Left lung (tissue), 10 donors: ENCODE measurements around the gene STAC2. TPM values are rescaled to one million over a fixed set of nuclear protein-coding genes. Genes with fewer than 3 reads are reported as not detected.

ENCODE experiments used
- ATAC-seq: fragments of 200-7000 bp; cut with Tn5 transposase; one replicate; pipeline ENCODE4 v1.9.1; 2020; ENCODE audit warnings: moderate library complexity
- DNase-seq, 4 donors: peaks; one replicate each; pipeline ENCODE4 v3.0.0-alpha.2; 2013 to 2020
- H3K27ac ChIP-seq, 2 donors: fragments of 200-600 bp; sonication (generic) in 1 of 2; one replicate each; pipeline versions ENCODE4 v1.5.0 to v1.8.0; 2020 to 2021
- H3K27me3 ChIP-seq, 2 donors: fragments of 200-600 bp; sonication (generic) in 1 of 2; one replicate each; pipeline versions ENCODE4 v1.5.0 to v1.8.0; 2020 to 2021
- H3K36me3 ChIP-seq, 2 donors: fragments of 200-600 bp; sonication (generic) in 1 of 2; one replicate each; pipeline versions ENCODE4 v1.5.0 to v1.8.0; 2020 to 2021
- H3K4me1 ChIP-seq, 2 donors: fragments of 200-600 bp; one replicate each; pipeline ENCODE4 v1.8.0; 2021
- H3K4me3 ChIP-seq, 2 donors: fragments of 200-600 bp; sonication (generic) in 1 of 2; one replicate each; pipeline versions ENCODE4 v1.5.0 to v1.8.0; 2020 to 2021; ENCODE audit warnings: mild to moderate bottlenecking in 1 of 2
- H3K9me3 ChIP-seq, 2 donors: fragments of 200-600 bp; sonication (generic) in 1 of 2; one replicate each; pipeline versions ENCODE4 v1.5.0 to v1.8.0; 2020 to 2021
- intact Hi-C, 2 donors: fragments of 100-400 bp; cut with DNase I; formaldehyde crosslinking; loops; one replicate each; pipeline versions ENCODE4 v1.11.2 to v1.14.2; 2022
- polyA plus RNA-seq, 6 donors: library from polyadenylated mRNA; unstranded; fragments of 120-200 nt; gene quantifications; one replicate each; pipeline ENCODE4 v1.2.1, GENCODE V29; 2013; ENCODE audit not compliant: insufficient read length in 6 of 6
- total RNA-seq, 2 donors: library from RNA; stranded (reverse); fragmentation: NEBNext Ultra II Directional; extraction: Animal tissue kit (Norgen Biotek cat#: 25700); gene quantifications; one replicate each; pipeline ENCODE4 v1.2.1, GENCODE V29; 2021
- TF ChIP-seq, protein P1 (sequence below), 2 donors: fragments of 200-600 bp; sonication (generic) in 1 of 2; IDR thresholded peaks; one replicate each; pipeline versions ENCODE4 v1.5.0 to v1.8.0; 2021; ENCODE audit warnings: antibody characterized with exemption in 2 of 2
- donor health status: DM: no; HTN: yes; CAD: no.
- donor health status: DM: no; HTN: no; CAD: no.

STAC2 gene
- total and polyA plus RNA-seq, 8 donors = 0.14 to 0.55 (median 0.23) TPM

DNA sequence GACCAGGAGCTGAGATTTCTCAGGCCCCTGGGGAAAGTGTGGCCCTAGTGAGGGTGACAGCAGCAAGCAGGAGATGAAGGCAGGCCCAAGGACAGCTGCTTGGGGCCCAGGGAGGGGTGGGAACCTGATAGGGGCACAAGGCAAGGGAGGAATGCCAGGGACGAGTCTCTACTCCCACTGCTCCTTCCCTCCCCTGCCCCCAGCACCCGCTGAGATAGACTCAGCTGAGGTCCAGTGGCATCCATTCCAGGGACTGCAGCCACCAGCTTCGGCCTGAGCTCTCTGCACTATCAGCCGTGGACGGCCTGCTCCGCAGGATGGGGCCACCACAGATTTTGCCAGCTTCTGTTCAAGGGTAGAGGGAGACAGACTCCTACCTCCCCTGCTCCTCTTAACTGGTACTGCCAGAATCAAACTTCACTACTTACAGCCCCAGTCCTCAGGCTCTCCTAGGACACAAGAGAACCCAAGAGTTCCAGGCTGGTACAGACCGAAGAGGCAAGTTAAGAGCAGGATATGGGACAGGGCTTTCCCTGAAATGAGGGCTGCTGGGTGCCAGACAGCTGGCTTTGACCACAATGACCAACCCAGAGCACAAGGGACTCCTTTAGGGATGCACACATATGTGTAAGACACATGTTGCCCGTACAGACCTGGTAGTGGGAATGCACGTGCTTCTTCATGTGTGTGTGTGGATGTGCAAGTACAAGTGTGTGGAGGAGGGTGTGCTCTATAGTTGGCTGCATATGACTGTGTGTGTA, 33.8 kb downstream of the STAC2 start:
- TF ChIP-seq, protein P1, sequence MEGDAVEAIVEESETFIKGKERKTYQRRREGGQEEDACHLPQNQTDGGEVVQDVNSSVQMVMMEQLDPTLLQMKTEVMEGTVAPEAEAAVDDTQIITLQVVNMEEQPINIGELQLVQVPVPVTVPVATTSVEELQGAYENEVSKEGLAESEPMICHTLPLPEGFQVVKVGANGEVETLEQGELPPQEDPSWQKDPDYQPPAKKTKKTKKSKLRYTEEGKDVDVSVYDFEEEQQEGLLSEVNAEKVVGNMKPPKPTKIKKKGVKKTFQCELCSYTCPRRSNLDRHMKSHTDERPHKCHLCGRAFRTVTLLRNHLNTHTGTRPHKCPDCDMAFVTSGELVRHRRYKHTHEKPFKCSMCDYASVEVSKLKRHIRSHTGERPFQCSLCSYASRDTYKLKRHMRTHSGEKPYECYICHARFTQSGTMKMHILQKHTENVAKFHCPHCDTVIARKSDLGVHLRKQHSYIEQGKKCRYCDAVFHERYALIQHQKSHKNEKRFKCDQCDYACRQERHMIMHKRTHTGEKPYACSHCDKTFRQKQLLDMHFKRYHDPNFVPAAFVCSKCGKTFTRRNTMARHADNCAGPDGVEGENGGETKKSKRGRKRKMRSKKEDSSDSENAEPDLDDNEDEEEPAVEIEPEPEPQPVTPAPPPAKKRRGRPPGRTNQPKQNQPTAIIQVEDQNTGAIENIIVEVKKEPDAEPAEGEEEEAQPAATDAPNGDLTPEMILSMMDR (IDR thresholded peaks at IDR 0.05) = no peak
- H3K4me3 ChIP-seq = no peak overlapping the region
- ATAC-seq = no peak
- DNase-seq = peak in 1 of 4 donors; percentile 47
- peaks cover 13 to 30% of the 10 kb centered on the region in 2 donors for H3K4me1 ChIP-seq
- no peak overlapping the region for H3K27ac ChIP-seq
- H3K36me3 ChIP-seq = peaks cover 0 to 72% of the 10 kb centered on the region in 2 donors
- no peaks in the 10 kb centered on the region for H3K9me3 ChIP-seq
- intact Hi-C loops = no loop called here
- H3K27me3 ChIP-seq = peaks cover 0 to 10% of the 10 kb centered on the region in 2 donors

DNA sequence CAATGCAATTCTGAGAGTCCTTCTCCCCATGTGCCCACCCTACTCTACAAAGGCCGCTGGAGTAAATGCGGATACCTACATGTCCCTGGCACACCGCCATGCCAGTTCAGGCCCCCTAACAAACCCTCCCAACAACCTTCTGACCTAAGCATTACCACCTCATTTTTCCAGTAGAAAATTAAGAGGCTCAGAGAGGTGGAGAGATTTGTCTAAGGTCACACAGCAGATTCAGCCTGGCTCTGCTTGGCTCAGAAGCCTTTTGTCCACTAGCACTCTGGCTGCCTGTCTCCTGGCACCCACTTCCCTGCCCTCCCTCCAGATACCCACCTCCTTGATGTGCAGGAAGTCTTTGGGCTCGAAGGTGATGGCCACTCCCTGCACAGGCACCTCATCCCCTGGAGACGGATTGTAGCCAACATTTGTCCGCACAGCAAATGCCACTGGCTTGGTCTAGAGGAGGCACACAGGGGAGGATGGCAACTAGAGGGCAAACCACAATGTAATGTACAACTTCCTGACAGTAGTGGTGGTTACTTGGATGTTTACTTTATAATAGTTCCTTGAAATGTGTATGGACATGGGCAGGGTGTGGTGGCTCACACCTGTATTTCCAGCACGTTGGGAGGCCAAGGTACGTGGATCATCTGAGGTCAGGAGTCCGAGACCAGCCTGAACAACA, 38.5 kb downstream of the STAC2 start:
- Histone ChIP-seq H3K4me3 (no peak overlapping the region), H3K4me1 (no peaks in the 10 kb centered on the region), H3K36me3 (peaks cover 0 to 99% of the 10 kb centered on the region in 2 donors), H3K9me3 (no peaks in the 10 kb centered on the region), H3K27ac (no peak overlapping the region), H3K27me3 (no peaks in the 10 kb centered on the region)
- ATAC-seq (no peak), DNase-seq (no peak)
- TF ChIP-seq, protein P1 (IDR thresholded peaks at IDR 0.05) = no peak
- intact Hi-C loops = no loop called here

DNA sequence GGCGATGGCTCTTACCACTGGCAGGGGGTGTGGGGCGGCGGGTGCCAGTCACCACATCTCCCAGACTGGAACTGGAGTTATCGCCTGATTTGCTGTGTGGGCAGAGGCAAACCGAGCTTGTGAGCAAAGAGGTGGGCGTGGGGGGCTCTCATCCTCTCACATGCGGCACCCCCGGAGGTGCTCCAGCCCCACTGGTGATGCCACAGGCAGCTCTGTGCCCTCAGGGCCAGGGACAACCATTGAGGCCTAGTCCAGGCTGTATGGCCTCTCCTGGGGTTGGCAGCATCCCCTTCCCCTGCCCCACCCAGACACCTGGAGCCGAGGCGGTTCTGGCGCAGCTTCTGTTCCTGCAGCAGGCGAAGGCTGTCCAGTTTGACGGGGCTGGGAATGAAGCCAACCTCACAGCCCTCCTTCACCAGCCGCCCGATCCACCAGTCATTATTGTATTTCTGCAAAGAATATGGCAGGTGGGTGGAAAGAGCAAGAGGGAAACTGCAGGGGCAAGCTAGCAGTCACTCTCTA, 39.2 kb downstream of the STAC2 start:
- no peaks in the 10 kb centered on the region for H3K4me1 ChIP-seq
- peaks cover 0 to 99% of the 10 kb centered on the region in 2 donors for H3K36me3 ChIP-seq
- TF ChIP-seq, protein P1 (IDR thresholded peaks at IDR 0.05) = no peak
- no peaks in the 10 kb centered on the region for H3K27me3 ChIP-seq
- H3K27ac ChIP-seq = no peak overlapping the region
- DNase-seq (no peak), ATAC-seq (no peak)
- H3K9me3 ChIP-seq = no peaks in the 10 kb centered on the region
- H3K4me3 ChIP-seq = no peak overlapping the region
- intact Hi-C loops = no loop called here

DNA sequence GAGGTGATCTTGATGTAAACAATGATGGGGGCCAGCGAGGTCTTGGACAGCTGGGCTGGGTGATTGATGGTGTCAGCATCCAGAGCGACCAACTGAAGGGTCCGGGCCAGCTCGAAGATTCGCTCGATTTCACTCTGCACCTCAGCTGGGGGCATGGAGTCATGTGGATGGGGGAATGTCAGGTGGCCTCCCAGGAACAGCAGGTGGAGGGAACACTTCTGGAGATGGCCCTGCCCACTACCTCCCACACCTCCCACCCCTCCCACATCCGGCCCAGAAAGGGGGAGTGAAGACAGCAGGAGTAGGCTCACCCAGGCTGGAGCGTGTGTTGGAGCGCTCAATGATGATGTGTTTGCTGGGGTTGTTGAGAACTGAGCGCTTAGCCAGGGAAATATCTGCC, 42.0 kb downstream of the STAC2 start:
- Histone ChIP-seq H3K27me3 (no peaks in the 10 kb centered on the region), H3K4me3 (no peak overlapping the region), H3K36me3 (peaks cover 0 to 96% of the 10 kb centered on the region in 2 donors), H3K4me1 (no peaks in the 10 kb centered on the region), H3K27ac (no peak overlapping the region), H3K9me3 (no peaks in the 10 kb centered on the region)
- DNase-seq (no peak), ATAC-seq (no peak)
- TF ChIP-seq, protein P1 (IDR thresholded peaks at IDR 0.05) = no peak
- intact Hi-C loops = no loop called here

DNA sequence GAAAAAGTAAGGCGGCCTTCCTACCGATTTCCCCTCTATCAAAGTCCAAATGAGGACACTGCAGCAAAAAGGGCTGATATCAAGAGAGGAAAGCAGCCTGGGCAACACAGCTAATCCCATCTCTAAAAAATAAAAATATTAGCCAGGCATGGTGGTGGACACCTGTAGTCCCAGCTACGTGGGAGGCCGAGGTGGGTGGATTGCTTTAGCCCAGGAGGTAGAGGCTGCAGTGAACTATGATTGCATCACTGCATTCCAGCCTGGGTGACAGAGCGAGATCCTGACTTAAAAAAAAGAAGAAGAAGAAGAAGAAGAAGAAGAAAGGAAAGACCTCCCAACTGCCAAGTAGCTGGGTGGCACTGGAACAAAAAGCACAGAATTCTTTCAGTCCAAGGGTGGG, 42.7 kb downstream of the STAC2 start:
- intact Hi-C loops = no loop called here
- H3K27ac ChIP-seq = no peak overlapping the region
- H3K27me3 ChIP-seq = no peaks in the 10 kb centered on the region
- DNase-seq = no peak
- peaks cover 0 to 94% of the 10 kb centered on the region in 2 donors for H3K36me3 ChIP-seq
- TF ChIP-seq, protein P1 (IDR thresholded peaks at IDR 0.05) = no peak
- no peak overlapping the region for H3K4me3 ChIP-seq
- no peaks in the 10 kb centered on the region for H3K9me3 ChIP-seq
- ATAC-seq = no peak
- peaks cover 0 to 6% of the 10 kb centered on the region in 2 donors for H3K4me1 ChIP-seq
